ENCODE results near the gene NTRK3. TPM values are rescaled to one million over a fixed set of nuclear protein-coding genes. Genes with fewer than 3 reads are reported as not detected.

The NTRK3 gene
- total RNA-seq, 1 donor from 2014 or later = 1.1 TPM

DNA sequence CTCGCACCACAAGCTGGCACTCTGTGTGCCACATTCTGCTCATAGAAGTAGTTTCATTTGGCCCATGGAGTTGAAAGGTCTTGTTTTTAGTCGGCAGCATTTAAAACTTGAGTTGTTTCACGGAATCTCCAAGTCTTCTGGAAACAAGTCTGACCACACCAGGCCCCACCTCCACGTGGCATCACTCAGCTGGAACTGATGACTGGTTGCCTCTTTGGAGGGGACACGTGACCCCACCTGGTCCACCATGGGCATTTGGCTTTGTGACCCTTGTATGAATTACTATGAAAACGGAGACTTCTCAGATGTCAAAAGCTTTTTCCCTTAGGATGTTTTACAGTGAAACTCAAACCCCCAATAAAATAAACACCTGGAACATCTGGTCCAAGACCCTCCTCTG, 74.9 kb downstream of the NTRK3 start:
- H3K4me3 Mint-ChIP-seq = no peak overlapping the region

DNA sequence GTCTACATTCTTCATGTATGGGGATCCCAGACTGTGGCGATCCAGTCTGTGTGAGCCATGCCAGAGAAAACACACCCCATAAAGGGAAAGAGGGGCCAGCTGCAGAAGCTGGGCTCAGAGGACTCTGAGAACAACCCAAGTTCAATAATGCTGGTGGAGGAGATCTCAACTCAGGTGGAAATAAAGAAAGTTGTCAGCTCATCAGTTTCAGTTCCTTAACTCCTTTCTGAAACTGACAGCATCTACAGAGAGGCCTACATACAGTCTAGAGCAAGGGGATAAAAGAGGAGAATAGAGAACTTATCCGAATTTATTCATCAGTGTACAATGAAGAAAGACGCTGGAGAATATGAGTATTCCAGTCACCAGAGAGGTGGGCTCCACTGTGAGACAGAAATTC, 77.0 kb downstream of the NTRK3 start:
- Mint-ChIP-seq H3K4me1 (no peaks in the 10 kb centered on the region), H3K36me3 (ENCODE audit: low read depth) (no peaks in the 10 kb centered on the region), H3K4me3 (no peak overlapping the region), H3K27me3 (ENCODE audit: low read depth) (peaks cover 37% of the 10 kb centered on the region), H3K27ac (ENCODE audit: unreplicated experiment) (no peak overlapping the region), H3K9me3 (no peaks in the 10 kb centered on the region)
- TF ChIP-seq, protein P1, sequence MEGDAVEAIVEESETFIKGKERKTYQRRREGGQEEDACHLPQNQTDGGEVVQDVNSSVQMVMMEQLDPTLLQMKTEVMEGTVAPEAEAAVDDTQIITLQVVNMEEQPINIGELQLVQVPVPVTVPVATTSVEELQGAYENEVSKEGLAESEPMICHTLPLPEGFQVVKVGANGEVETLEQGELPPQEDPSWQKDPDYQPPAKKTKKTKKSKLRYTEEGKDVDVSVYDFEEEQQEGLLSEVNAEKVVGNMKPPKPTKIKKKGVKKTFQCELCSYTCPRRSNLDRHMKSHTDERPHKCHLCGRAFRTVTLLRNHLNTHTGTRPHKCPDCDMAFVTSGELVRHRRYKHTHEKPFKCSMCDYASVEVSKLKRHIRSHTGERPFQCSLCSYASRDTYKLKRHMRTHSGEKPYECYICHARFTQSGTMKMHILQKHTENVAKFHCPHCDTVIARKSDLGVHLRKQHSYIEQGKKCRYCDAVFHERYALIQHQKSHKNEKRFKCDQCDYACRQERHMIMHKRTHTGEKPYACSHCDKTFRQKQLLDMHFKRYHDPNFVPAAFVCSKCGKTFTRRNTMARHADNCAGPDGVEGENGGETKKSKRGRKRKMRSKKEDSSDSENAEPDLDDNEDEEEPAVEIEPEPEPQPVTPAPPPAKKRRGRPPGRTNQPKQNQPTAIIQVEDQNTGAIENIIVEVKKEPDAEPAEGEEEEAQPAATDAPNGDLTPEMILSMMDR (conservative IDR thresholded peaks at IDR 0.05) = no peak
- no peak for DNase-seq (ENCODE audit: low read depth, low spot score)

More for the DNA sequence above, 74.9 kb downstream of the NTRK3 start:
- TF ChIP-seq, protein P1 (conservative IDR thresholded peaks at IDR 0.05) = no peak
- Mint-ChIP-seq H3K36me3 (ENCODE audit: low read depth) (no peaks in the 10 kb centered on the region), H3K27ac (ENCODE audit: unreplicated experiment) (no peak overlapping the region), H3K9me3 (no peaks in the 10 kb centered on the region), H3K4me1 (no peaks in the 10 kb centered on the region), H3K27me3 (ENCODE audit: low read depth) (peaks cover 47% of the 10 kb centered on the region)
- no peak for DNase-seq (ENCODE audit: low read depth, low spot score)

DNA sequence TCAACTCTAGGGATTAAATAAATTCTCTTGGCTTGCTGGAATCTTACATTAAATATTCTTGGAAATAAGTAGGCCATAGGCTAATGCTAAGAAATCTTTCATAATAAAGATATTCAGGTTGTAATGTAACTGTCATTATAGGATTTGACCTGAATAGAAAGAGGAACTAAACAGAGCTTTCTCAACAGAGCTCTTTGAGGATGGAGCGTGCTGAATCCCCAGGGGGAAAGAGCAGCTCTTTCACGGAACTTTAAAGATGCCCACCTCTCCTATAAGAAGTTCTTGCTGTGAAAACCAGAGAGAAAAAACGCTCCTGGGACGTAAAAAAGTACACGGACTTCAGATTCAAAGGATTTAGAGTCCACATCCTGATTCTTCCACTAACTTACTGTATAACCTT, 77.9 kb downstream of the NTRK3 start:
- H3K36me3 Mint-ChIP-seq (ENCODE audit: low read depth) = no peaks in the 10 kb centered on the region
- peaks cover 37% of the 10 kb centered on the region for H3K27me3 Mint-ChIP-seq (ENCODE audit: low read depth)
- H3K27ac Mint-ChIP-seq (ENCODE audit: unreplicated experiment) = no peak overlapping the region
- H3K4me3 Mint-ChIP-seq = no peak overlapping the region
- TF ChIP-seq, protein P1 (conservative IDR thresholded peaks at IDR 0.05) = no peak
- H3K9me3 Mint-ChIP-seq = no peaks in the 10 kb centered on the region
- DNase-seq (ENCODE audit: low read depth, low spot score) = no peak
- H3K4me1 Mint-ChIP-seq = no peaks in the 10 kb centered on the region

DNA sequence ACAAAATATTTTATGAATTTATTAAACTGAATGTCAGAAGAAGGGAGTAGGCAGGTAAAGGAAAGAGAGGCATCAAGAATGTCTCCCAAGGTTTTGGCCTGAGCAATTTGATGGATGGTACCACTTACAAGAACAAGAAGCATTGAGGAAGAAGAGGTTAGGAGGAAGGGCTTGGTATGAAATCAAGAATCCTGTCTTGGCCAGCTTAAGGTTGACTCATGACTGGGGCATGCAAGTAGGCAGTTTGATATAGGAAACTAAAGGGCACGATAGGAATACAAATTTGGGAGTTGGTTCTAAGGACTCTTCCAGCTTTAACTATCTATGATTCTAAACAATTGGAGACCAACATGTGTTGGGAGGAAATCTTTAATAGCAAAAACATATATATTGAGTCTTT, 79.1 kb downstream of the NTRK3 start:
- no peak for DNase-seq (ENCODE audit: low read depth, low spot score)
- no peaks in the 10 kb centered on the region for H3K36me3 Mint-ChIP-seq (ENCODE audit: low read depth)
- H3K9me3 Mint-ChIP-seq = no peaks in the 10 kb centered on the region
- H3K4me3 Mint-ChIP-seq = no peak overlapping the region
- H3K27ac Mint-ChIP-seq (ENCODE audit: unreplicated experiment) = no peak overlapping the region
- TF ChIP-seq, protein P1 (conservative IDR thresholded peaks at IDR 0.05) = no peak
- peaks cover 43% of the 10 kb centered on the region for H3K27me3 Mint-ChIP-seq (ENCODE audit: low read depth)
- H3K4me1 Mint-ChIP-seq = no peaks in the 10 kb centered on the region

DNA sequence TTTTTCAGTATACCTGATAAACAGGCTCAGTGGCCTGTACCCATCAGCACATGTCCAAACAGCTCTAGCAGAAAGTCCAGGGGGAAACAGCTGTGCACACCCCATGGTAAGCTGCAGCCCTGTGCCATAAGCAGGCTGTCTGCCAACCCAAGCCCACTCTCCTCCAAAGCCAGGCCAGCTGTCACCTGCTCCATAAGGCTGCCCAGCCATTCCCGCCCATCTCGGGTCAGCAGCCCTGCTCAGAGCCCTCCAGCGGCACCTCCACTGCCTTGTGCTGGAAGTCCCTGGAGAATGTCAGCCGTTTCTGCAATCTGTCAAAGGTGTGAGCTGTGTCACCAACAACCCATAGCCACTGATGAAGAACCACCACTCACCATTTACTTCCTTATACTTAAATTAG, 82.0 kb downstream of the NTRK3 start:
- Mint-ChIP-seq H3K27ac (ENCODE audit: unreplicated experiment) (no peak overlapping the region), H3K36me3 (ENCODE audit: low read depth) (no peaks in the 10 kb centered on the region), H3K4me1 (no peaks in the 10 kb centered on the region), H3K27me3 (ENCODE audit: low read depth) (peaks cover 41% of the 10 kb centered on the region), H3K9me3 (no peaks in the 10 kb centered on the region), H3K4me3 (no peak overlapping the region)
- TF ChIP-seq, protein P1 (conservative IDR thresholded peaks at IDR 0.05) = no peak
- no peak for DNase-seq (ENCODE audit: low read depth, low spot score)
